ENCODE measurements around the gene SYAP1. TPM values are rescaled to one million over a fixed set of nuclear protein-coding genes. Genes with fewer than 3 reads are reported as not detected.

SYAP1 gene
- total and polyA plus RNA-seq, 2 of the 8 experiments (the other 6 are each of a cell fraction or from before 2014, with no cell fraction given) = 2.9 to 20.3 TPM

DNA sequence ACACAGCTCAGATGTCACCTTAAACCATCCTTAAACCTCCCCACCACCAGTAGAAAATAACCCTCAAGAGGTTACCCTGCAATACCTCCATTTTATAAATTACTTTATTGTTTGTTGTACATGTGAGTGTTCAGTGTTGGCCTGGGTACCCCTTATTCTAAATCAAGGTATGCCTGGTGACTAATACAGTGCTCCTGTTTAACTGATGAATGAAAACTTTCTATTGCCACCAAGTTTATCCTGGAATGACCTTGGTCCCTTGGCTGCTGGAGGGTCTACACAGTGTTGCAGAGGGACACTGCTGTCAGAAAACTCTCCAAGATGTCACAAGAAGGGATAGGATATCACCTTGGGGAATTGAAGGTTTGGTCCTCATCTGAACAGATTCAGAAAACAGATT, 59.6 kb downstream of the SYAP1 start:
- no peak for TF ChIP-seq FOSL1 (IDR thresholded peaks at IDR 0.05; ENCODE audit: insufficient read depth, low read depth, low read length)
- TF ChIP-seq BACH1 (IDR thresholded peaks at IDR 0.05; ENCODE audit: low read length) = no peak
- no peak for TF ChIP-seq KDM1A (IDR thresholded peaks at IDR 0.05; ENCODE audit: borderline replicate concordance, low read length)
- TF ChIP-seq CREB1 (IDR thresholded peaks at IDR 0.05) = no peak
- TF ChIP-seq, protein P1, sequence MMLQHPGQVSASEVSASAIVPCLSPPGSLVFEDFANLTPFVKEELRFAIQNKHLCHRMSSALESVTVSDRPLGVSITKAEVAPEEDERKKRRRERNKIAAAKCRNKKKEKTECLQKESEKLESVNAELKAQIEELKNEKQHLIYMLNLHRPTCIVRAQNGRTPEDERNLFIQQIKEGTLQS (IDR thresholded peaks at IDR 0.05; ENCODE audit: insufficient read depth, low read depth, low read length) = no peak
- TF ChIP-seq POLR2AphosphoS5 (IDR thresholded peaks at IDR 0.05; ENCODE audit: low read depth, low read length) = no peak
- TF ChIP-seq RFX5 (IDR thresholded peaks at IDR 0.05; ENCODE audit: borderline replicate concordance, low read depth, low read length) = no peak
- TF ChIP-seq TBP (IDR thresholded peaks at IDR 0.05; ENCODE audit: low read depth, low read length) = no peak
- no peak for TF ChIP-seq BRCA1 (IDR thresholded peaks at IDR 0.05; ENCODE audit: low read depth, low read length)
- TF ChIP-seq CBX8 (IDR thresholded peaks at IDR 0.05; ENCODE audit: borderline replicate concordance, low read depth, low read length) = no peak
- TF ChIP-seq YY1 (IDR thresholded peaks at IDR 0.05; ENCODE audit: low read depth, low read length) = no peak
- H2BK120ac ChIP-seq (replicated peaks; ENCODE audit: low read depth, low read length) = no peak overlapping the region
- H3K18ac ChIP-seq (ENCODE audit: extremely low read depth, low read length) = no peak overlapping the region
- ChIA-PET POLR2A (ENCODE audit: partially characterized antibody) (interaction anchor here (0.9 to 1.1 kb wide), 2 partner anchors 12 to 16 kb away, joined by 3 read pairs; no protein-coding TSS in a partner anchor), CTCF (ENCODE audit: partially characterized antibody) (no interaction called here)
- H4K20me1 ChIP-seq (replicated peaks in 1 of 2; ENCODE audit: control insufficient read depth in 1 of 2, insufficient read depth in 2 of 2, low read length in 2 of 2) = no peaks in the 10 kb centered on the region
- no peak overlapping the region for H3K4ac ChIP-seq (replicated peaks; ENCODE audit: insufficient read length, low read depth, low read length)
- no peak overlapping the region for H3K4me2 ChIP-seq (ENCODE audit: insufficient read depth in 1 of 2, low read depth in 2 of 2, low read length in 2 of 2)
- H3K36me3 ChIP-seq (ENCODE audit: control insufficient read depth in 2 of 4, insufficient read depth in 4 of 4, low read length in 3 of 4) = no peaks in the 10 kb centered on the region
- no peak overlapping the region for H2BK20ac ChIP-seq (ENCODE audit: low read length)
- no peak overlapping the region for H3K9ac ChIP-seq (replicated peaks in 1 of 4; ENCODE audit: extremely low read depth in 1 of 4, low read depth in 3 of 4, low read length in 3 of 4)
- H4K8ac ChIP-seq (ENCODE audit: extremely low read depth, insufficient read depth, low read length) = no peak overlapping the region
- no peak overlapping the region for H3K56ac ChIP-seq (replicated peaks; ENCODE audit: insufficient read length, low read depth, low read length)
- H3K79me1 ChIP-seq (ENCODE audit: low read depth, low read length) = no peaks in the 10 kb centered on the region
- H3K27me3 ChIP-seq (replicated peaks in 1 of 4; ENCODE audit: control insufficient read depth in 3 of 4, extremely low read depth in 1 of 4, insufficient read depth in 3 of 4, low read length in 3 of 4) = no peaks in the 10 kb centered on the region
- H2BK5ac ChIP-seq (ENCODE audit: low read depth, low read length) = no peak overlapping the region
- H3K14ac ChIP-seq (ENCODE audit: insufficient read length) = no peak overlapping the region
- no peak overlapping the region for H2AFZ ChIP-seq (ENCODE audit: low read length)
- H3K4me1 ChIP-seq (replicated peaks in 1 of 4; ENCODE audit: control insufficient read depth in 3 of 4, insufficient read depth in 4 of 4, low read length in 3 of 4) = no peaks in the 10 kb centered on the region
- FAIRE-seq (no peak), DNase-seq (ENCODE audit: low read depth in 1 of 2, low spot score in 2 of 2) (no peak)
- H3K23me2 ChIP-seq (ENCODE audit: low read depth, low read length) = no peaks in the 10 kb centered on the region
- no peak overlapping the region for H4K91ac ChIP-seq (replicated peaks; ENCODE audit: insufficient read length, low read length)
- no peak overlapping the region for H3K4me3 ChIP-seq (ENCODE audit: extremely low read depth in 1 of 4, insufficient read depth in 2 of 4, low read depth in 3 of 4, low read length in 4 of 4)
- H3K27ac ChIP-seq (ENCODE audit: low read depth, low read length) = no peak overlapping the region
- no peak overlapping the region for H3K23ac ChIP-seq (ENCODE audit: insufficient read length)
- no peak overlapping the region for H2BK15ac ChIP-seq (ENCODE audit: low read length)
- H4K5ac ChIP-seq (ENCODE audit: insufficient read length, low read depth, low read length) = no peak overlapping the region
- no peaks in the 10 kb centered on the region for H3K9me3 ChIP-seq (ENCODE audit: insufficient read depth in 2 of 2, low read depth in 1 of 2, low read length in 1 of 2)
- H2BK12ac ChIP-seq (ENCODE audit: low read depth, low read length) = no peak overlapping the region
- H2AK5ac ChIP-seq (ENCODE audit: low read depth, low read length) = no peak overlapping the region
- no peaks in the 10 kb centered on the region for H3K79me2 ChIP-seq (ENCODE audit: control insufficient read depth in 1 of 2, insufficient read depth in 2 of 2, low read length in 2 of 2)
